ENCODE results near the gene TLE2. TPM values are rescaled to one million over a fixed set of nuclear protein-coding genes. Genes with fewer than 3 reads are reported as not detected.

TLE2 gene
- total RNA-seq, 4 donors from 2014 or later: 31.4 to 70.0 (median 47.5) TPM

DNA sequence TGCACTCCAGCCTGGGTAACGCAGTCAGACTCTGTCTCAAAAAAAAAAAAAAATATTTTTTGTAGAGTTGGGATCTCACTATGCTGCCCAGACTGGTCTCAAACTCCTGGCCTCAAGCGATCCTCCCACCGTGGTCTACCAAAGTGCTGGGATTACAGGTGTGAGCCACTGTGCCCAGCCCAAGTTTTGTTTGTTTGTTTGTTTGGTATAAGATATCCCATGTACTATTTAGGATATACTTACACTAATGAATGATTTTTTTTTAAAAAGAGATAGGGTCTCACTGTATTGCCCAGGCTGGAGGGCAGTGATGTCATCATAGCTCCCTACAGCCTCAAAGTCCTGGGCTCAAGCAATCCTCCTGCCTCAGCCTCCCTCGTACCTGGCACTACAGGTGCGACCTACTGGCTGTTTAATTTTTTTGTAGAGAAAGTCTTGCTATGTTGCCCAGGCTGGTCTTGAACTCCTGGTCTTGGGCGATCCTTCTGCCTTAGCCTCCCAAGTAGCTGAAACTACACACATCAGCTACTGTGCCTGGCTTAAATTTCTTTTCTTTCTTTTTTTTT lies 27.8 kb downstream of the TLE2 start:
- Histone ChIP-seq H3K4me3 (no peak overlapping the region), H3K27ac (no peak overlapping the region), H3K27me3 (no peaks in the 10 kb centered on the region), H3K4me1 (no peaks in the 10 kb centered on the region), H3K9me3 (no peaks in the 10 kb centered on the region), H3K36me3 (no peaks in the 10 kb centered on the region)
- no peak for TF ChIP-seq POLR2AphosphoS5 (IDR thresholded peaks at IDR 0.05)
- TF ChIP-seq, protein P1, sequence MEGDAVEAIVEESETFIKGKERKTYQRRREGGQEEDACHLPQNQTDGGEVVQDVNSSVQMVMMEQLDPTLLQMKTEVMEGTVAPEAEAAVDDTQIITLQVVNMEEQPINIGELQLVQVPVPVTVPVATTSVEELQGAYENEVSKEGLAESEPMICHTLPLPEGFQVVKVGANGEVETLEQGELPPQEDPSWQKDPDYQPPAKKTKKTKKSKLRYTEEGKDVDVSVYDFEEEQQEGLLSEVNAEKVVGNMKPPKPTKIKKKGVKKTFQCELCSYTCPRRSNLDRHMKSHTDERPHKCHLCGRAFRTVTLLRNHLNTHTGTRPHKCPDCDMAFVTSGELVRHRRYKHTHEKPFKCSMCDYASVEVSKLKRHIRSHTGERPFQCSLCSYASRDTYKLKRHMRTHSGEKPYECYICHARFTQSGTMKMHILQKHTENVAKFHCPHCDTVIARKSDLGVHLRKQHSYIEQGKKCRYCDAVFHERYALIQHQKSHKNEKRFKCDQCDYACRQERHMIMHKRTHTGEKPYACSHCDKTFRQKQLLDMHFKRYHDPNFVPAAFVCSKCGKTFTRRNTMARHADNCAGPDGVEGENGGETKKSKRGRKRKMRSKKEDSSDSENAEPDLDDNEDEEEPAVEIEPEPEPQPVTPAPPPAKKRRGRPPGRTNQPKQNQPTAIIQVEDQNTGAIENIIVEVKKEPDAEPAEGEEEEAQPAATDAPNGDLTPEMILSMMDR (IDR thresholded peaks at IDR 0.05): no peak
- no peak for TF ChIP-seq POLR2A (IDR thresholded peaks at IDR 0.05)
- no peak for TF ChIP-seq EP300 (IDR thresholded peaks at IDR 0.05; ENCODE audit: low read depth)
- DNase-seq: no peak
- intact Hi-C loops (cut with DNase I; ENCODE audit: low total_unique reads): no loop called here
- in situ Hi-C loops (cut with MboI; ENCODE audit: low pct_ligation_motif_present in 1 of 4, low pct_unique_long_range_greater_than_20kb in 1 of 4, low sequenced_read_pairs in 3 of 4): no loop called here
- WGBS, 2 donors (ENCODE audit: low coverage in 1 of 2): 94 to 98% methylated on average over 5 to 6 of the region's 6 CpGs

DNA sequence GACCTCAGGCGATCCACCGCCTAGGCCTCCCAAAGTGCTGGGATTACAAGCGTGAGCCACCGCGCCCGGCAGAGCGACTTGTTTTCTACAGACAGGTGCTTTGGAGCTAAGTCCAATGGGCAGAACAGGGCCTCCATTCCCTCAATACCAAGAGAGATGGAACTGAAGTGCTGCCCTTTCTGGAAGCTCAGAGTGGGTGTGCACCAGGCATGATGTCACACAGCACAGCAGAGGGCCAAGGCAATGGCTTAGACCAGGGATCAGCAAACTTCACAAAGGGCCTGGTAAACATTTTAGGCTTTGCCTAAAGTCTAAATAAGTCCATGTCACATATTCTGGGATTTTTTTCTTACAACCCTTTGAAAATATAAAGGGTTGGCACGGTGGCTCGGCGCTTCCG lies 30.4 kb downstream of the TLE2 start:
- 98% methylated on average over 11 of the region's 11 CpGs; no CpG with 5 or more reads in 1 of the 2 donors for WGBS, 2 donors (ENCODE audit: low coverage in 1 of 2)
- no peaks in the 10 kb centered on the region for H3K4me1 ChIP-seq
- TF ChIP-seq POLR2A (IDR thresholded peaks at IDR 0.05): no peak
- TF ChIP-seq POLR2AphosphoS5 (IDR thresholded peaks at IDR 0.05): no peak
- TF ChIP-seq EP300 (IDR thresholded peaks at IDR 0.05; ENCODE audit: low read depth): no peak
- TF ChIP-seq, protein P1 (IDR thresholded peaks at IDR 0.05): no peak
- H3K27me3 ChIP-seq: no peaks in the 10 kb centered on the region
- no peak overlapping the region for H3K4me3 ChIP-seq
- intact Hi-C loops (cut with DNase I; ENCODE audit: low total_unique reads): no loop called here
- DNase-seq: no peak
- in situ Hi-C loops (cut with MboI; ENCODE audit: low pct_ligation_motif_present in 1 of 4, low pct_unique_long_range_greater_than_20kb in 1 of 4, low sequenced_read_pairs in 3 of 4): no loop called here
- H3K9me3 ChIP-seq: no peaks in the 10 kb centered on the region
- H3K36me3 ChIP-seq: no peaks in the 10 kb centered on the region
- H3K27ac ChIP-seq: no peak overlapping the region

DNA sequence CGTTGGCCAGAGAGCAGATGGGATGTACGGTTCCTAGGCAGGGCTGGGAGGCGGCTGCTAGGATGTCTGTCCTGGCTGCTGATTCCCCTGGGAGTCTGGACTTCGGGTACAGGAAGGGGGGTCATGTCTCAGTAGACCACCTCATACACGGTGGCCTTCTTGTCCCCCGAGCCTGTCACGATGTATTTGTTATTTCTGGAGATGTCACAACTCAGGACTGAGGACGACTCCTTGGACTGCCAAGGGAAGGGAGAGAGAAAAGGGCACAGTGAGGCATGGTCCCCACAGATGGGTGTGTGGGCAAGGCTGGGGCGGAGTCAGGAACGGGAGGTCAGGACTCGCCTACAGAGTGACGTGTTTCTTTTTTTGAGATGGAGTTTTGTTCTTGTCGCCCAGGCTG lies 31.4 kb downstream of the TLE2 start:
- WGBS, 2 donors (ENCODE audit: low coverage in 1 of 2): 63 to 73% methylated on average over 4 to 13 of the region's 13 CpGs
- Histone ChIP-seq H3K27ac (no peak overlapping the region), H3K4me1 (no peaks in the 10 kb centered on the region), H3K4me3 (no peak overlapping the region), H3K27me3 (no peaks in the 10 kb centered on the region), H3K36me3 (no peaks in the 10 kb centered on the region), H3K9me3 (no peaks in the 10 kb centered on the region)
- DNase-seq: no peak
- intact Hi-C loops (cut with DNase I; ENCODE audit: low total_unique reads): no loop called here
- TF ChIP-seq, protein P1 (IDR thresholded peaks at IDR 0.05): no peak
- TF ChIP-seq POLR2AphosphoS5 (IDR thresholded peaks at IDR 0.05) (no peak), EP300 (IDR thresholded peaks at IDR 0.05; ENCODE audit: low read depth) (no peak), POLR2A (IDR thresholded peaks at IDR 0.05) (no peak)
- in situ Hi-C loops (cut with MboI; ENCODE audit: low pct_ligation_motif_present in 1 of 4, low pct_unique_long_range_greater_than_20kb in 1 of 4, low sequenced_read_pairs in 3 of 4): no loop called here

DNA sequence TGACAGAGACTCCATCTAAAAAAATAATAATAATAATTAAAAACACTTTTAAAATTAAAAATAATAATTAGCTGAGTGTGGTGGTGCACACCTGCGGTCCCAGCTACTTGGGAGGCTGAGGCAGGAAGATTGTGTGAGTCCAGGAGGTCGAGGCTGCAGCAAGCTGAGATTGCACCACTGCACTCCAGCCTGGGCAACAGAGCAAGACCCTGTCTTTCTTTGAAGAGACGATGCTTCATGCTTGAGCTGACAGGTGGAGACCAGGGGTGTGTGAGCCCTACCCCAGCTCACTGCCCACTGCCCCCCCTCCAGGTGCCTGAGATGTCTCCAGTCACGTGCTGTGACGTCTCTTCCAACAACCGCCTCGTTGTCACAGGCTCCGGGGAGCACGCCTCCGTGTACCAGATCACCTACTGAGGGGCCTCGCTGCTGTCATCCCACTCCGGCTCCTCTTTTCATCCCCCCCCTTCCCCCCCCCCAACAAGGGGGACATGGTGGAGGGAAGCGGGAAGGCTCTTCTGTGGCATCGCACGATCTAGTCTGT lies 34.4 kb downstream of the TLE2 start:
- Histone ChIP-seq H3K27me3 (no peaks in the 10 kb centered on the region), H3K36me3 (no peaks in the 10 kb centered on the region), H3K4me1 (no peaks in the 10 kb centered on the region), H3K9me3 (no peaks in the 10 kb centered on the region), H3K27ac (no peak overlapping the region), H3K4me3 (no peak overlapping the region)
- intact Hi-C loops (cut with DNase I; ENCODE audit: low total_unique reads): no loop called here
- WGBS, 2 donors (ENCODE audit: low coverage in 1 of 2): 73 to 88% methylated on average over 2 to 15 of the region's 15 CpGs
- in situ Hi-C loops (cut with MboI; ENCODE audit: low pct_ligation_motif_present in 1 of 4, low pct_unique_long_range_greater_than_20kb in 1 of 4, low sequenced_read_pairs in 3 of 4): no loop called here
- TF ChIP-seq, protein P1 (IDR thresholded peaks at IDR 0.05): no peak
- TF ChIP-seq EP300 (IDR thresholded peaks at IDR 0.05; ENCODE audit: low read depth) (no peak), POLR2A (IDR thresholded peaks at IDR 0.05) (no peak), POLR2AphosphoS5 (IDR thresholded peaks at IDR 0.05) (no peak)
- no peak for DNase-seq

Data from transverse colon (tissue), 4 donors.